Measurements from ENCODE around the gene TRIM66.

- no peak for TF ChIP-seq CTCF (IDR thresholded peaks at IDR 0.05 in 2 of 3, conservative IDR thresholded peaks at IDR 0.05 in 1 of 3; ENCODE audit: control insufficient read depth in 2 of 3, extremely low read depth in 1 of 3, insufficient read depth in 1 of 3, low read depth in 3 of 3, low read length in 3 of 3)
- no peak for TF ChIP-seq ZSCAN29 (IDR thresholded peaks at IDR 0.05)
- no peak for TF ChIP-seq TAF1 (IDR thresholded peaks at IDR 0.05; ENCODE audit: borderline replicate concordance, low read depth, low read length)
- no peak for TF ChIP-seq RAD21 (IDR thresholded peaks at IDR 0.05; ENCODE audit: insufficient read depth, low read depth, low read length)
- no peak for TF ChIP-seq ASH2L (IDR thresholded peaks at IDR 0.05; ENCODE audit: borderline replicate concordance, low read depth)
- no peak for TF ChIP-seq REST (IDR thresholded peaks at IDR 0.05; ENCODE audit: low read depth, low read length)
- no peak for TF ChIP-seq JUNB (IDR thresholded peaks at IDR 0.05)
- no peak for TF ChIP-seq POLR2A (IDR thresholded peaks at IDR 0.05; ENCODE audit: low read depth, low read length)
- TF ChIP-seq CBX5 (IDR thresholded peaks at IDR 0.05; ENCODE audit: low read depth): no peak
- TF ChIP-seq NFYA (IDR thresholded peaks at IDR 0.05; ENCODE audit: borderline replicate concordance, low read depth, low read length): no peak
- no peak for TF ChIP-seq USF2 (IDR thresholded peaks at IDR 0.05; ENCODE audit: borderline replicate concordance, low read depth, low read length)
- no peak for TF ChIP-seq BHLHE40 (IDR thresholded peaks at IDR 0.05; ENCODE audit: borderline replicate concordance in 1 of 2, low read depth in 2 of 2, low read length in 1 of 2)
- no peak for TF ChIP-seq MAX (IDR thresholded peaks at IDR 0.05; ENCODE audit: low read depth, low read length)
- no peak for TF ChIP-seq FOS (IDR thresholded peaks at IDR 0.05; ENCODE audit: borderline replicate concordance, extremely low read depth, insufficient read length)
These were observed 32.0 kb downstream of the TRIM66 start for GRCh38 chr11:8650401-8650990.

Measured in GM12878 (cell line).